GM21723 (cell line): ENCODE data around the gene SLFN11.
"Not testable (repeated sequence)": the region's sequence is repeated elsewhere in the genome, so short reads cannot be mapped to it uniquely, and the experiment has no call there.

Experiments used
- ATAC-seq: cut with Tn5 transposase; IDR thresholded peaks from one replicate; pipeline ENCODE4 v1.9.1; 2021; ENCODE audit warnings: mild to moderate bottlenecking, moderate library complexity; ENCODE audit not compliant: unreplicated experiment

Gene SLFN11

GRCh38 chr17:35359398-35359797 lies 14.0 kb downstream of the SLFN11 start:
- ATAC-seq = no peak

- no peak for ATAC-seq
Measured at GRCh38 chr17:35352284-35352683, 21.1 kb downstream of the SLFN11 start.

GRCh38 chr17:35350493-35350892 lies 22.9 kb downstream of the SLFN11 start:
- no peak for ATAC-seq

GRCh38 chr17:35345926-35346771 lies 27.3 kb downstream of the SLFN11 start:
- ATAC-seq = no peak

- no peak for ATAC-seq
Measured at GRCh38 chr17:35345445-35345925, 27.9 kb downstream of the SLFN11 start.

GRCh38 chr17:35344262-35344661 lies 29.2 kb downstream of the SLFN11 start:
- ATAC-seq = no peak

- ATAC-seq = no peak
Measured at GRCh38 chr17:35342276-35342675, 31.1 kb downstream of the SLFN11 start.

- no peak for ATAC-seq
Measured at GRCh38 chr17:35341411-35341992, 31.9 kb downstream of the SLFN11 start.

GRCh38 chr17:35338230-35338629 lies 35.2 kb downstream of the SLFN11 start:
- no peak for ATAC-seq

- ATAC-seq = no peak
Measured at GRCh38 chr17:35337364-35337763, 36.1 kb downstream of the SLFN11 start.

GRCh38 chr17:35333578-35333977 lies 39.8 kb downstream of the SLFN11 start:
- ATAC-seq = not testable (repeated sequence)

GRCh38 chr17:35322749-35323148 lies 50.7 kb downstream of the SLFN11 start:
- no peak for ATAC-seq

GRCh38 chr17:35315971-35316370 lies 57.5 kb downstream of the SLFN11 start:
- ATAC-seq = no peak

- no peak for ATAC-seq
Measured at GRCh38 chr17:35315283-35315682, 58.1 kb downstream of the SLFN11 start.

- no peak for ATAC-seq
Measured at GRCh38 chr17:35314415-35315216, 58.8 kb downstream of the SLFN11 start.

- no peak for ATAC-seq
Measured at GRCh38 chr17:35313875-35314409, 59.5 kb downstream of the SLFN11 start.

GRCh38 chr17:35312790-35313711 lies 60.4 kb downstream of the SLFN11 start:
- ATAC-seq = peak; percentile 80

- ATAC-seq = no peak
Measured at GRCh38 chr17:35312346-35312745, 61.1 kb downstream of the SLFN11 start.

- not testable (repeated sequence) for ATAC-seq
Measured at GRCh38 chr17:35309345-35309744, 64.1 kb downstream of the SLFN11 start.
